Transverse colon (tissue), 4 donors: ENCODE results near the gene CACYBP.

Experiments
- CTCF ChIP-seq, 5 experiments: fragments of 200-600 bp in 3 of 5; fragments of 450-650 bp in 2 of 5; sonication (generic) in 3 of 5; IDR thresholded peaks; 1 replicate in 2 of 5; 2 replicates in 3 of 5; pipeline ENCODE4 v1.5.1; 2016 to 2017; ENCODE audit warnings: antibody characterized with exemption in 5 of 5, inconsistent platforms in 3 of 5, mild to moderate bottlenecking in 2 of 5, moderate library complexity in 1 of 5
- POLR2A ChIP-seq: fragments of 450-650 bp; IDR thresholded peaks from one replicate; pipeline ENCODE4 v1.6.1; 2016; ENCODE audit warnings: antibody characterized with exemption, mild to moderate bottlenecking, moderate library complexity
- POLR2AphosphoS5 ChIP-seq, 3 donors: sonication (generic); formaldehyde crosslinking; IDR thresholded peaks; one replicate each; pipeline ENCODE4 v1.6.1; 2016; ENCODE audit warnings: antibody characterized with exemption in 3 of 3

GRCh38 chr1:175033953-175034352 lies 34.2 kb downstream of the CACYBP start:
- TF ChIP-seq POLR2AphosphoS5 (IDR thresholded peaks at IDR 0.05) = no peak
- no peak for TF ChIP-seq CTCF (IDR thresholded peaks at IDR 0.05)
- TF ChIP-seq POLR2A = no peak
